Peyer's patch (tissue), 4 donors: ENCODE results near the gene ENAH.

ENCODE experiments used
- CTCF ChIP-seq, 6 experiments: fragments of 450-650 bp in 4 of 6; fragments of 200-600 bp in 2 of 6; sonication (generic) in 1 of 6; IDR thresholded peaks; one replicate each; pipeline ENCODE4 v1.5.1; 2017 to 2019; ENCODE audit warnings: antibody characterized with exemption in 6 of 6, mild to moderate bottlenecking in 3 of 6, moderate library complexity in 1 of 6
- POLR2A ChIP-seq, 2 donors: fragments of 450-650 bp; IDR thresholded peaks; one replicate each; pipeline ENCODE4 v1.5.1; 2017; ENCODE audit warnings: antibody characterized with exemption in 2 of 2, mild to moderate bottlenecking in 2 of 2, moderate library complexity in 2 of 2

- TF ChIP-seq POLR2A (IDR thresholded peaks at IDR 0.05) (no peak), CTCF (IDR thresholded peaks at IDR 0.05) (no peak)
Measured at GRCh38 chr1:225597926-225598575, 54.9 kb downstream of the ENAH start.
